ENCODE data around the gene CPT1B. TPM values are rescaled to one million over a fixed set of nuclear protein-coding genes. Genes with fewer than 3 reads are reported as not detected.

Gene CPT1B
- total and polyA plus RNA-seq, 10 of the 15 experiments (the other 5 are each of a cell fraction or from before 2014, with no cell fraction given): 3.5 to 54.0 (median 21.7) TPM

GRCh38 chr22:50523806-50524675, 54.2 kb downstream of the CPT1B start:
- in situ Hi-C loops (cut with MboI): no loop called here
- TF ChIP-seq ZNF384 (IDR thresholded peaks at IDR 0.05; ENCODE audit: borderline replicate concordance, low read depth, low read length): no peak
- peak; percentile 49; the same call in 1 of the 2 replicates for TF ChIP-seq SMAD5 (IDR thresholded peaks at IDR 0.05; ENCODE audit: low read depth)
- peak; percentile 17 for TF ChIP-seq POLR2AphosphoS5 (IDR thresholded peaks at IDR 0.05; ENCODE audit: low read length)
- no peak for TF ChIP-seq ASH2L (IDR thresholded peaks at IDR 0.05; ENCODE audit: borderline replicate concordance, low read depth)
- H3K4me2 ChIP-seq (ENCODE audit: control insufficient read depth, insufficient read depth): peak overlapping the region; percentile 97
- DNase-seq (ENCODE audit: low read depth, low spot score) (no peak), FAIRE-seq (no peak), ATAC-seq (no peak)
- H2AFZ ChIP-seq (ENCODE audit: control insufficient read depth, low read depth, low read length): no peak overlapping the region
- intact Hi-C loops (cut with micrococcal nuclease; ENCODE audit: unreplicated experiment): no loop called here
- H3K4me1 ChIP-seq (ENCODE audit: control insufficient read depth, insufficient read depth, low read length): peaks cover 15% of the 10 kb centered on the region
- H3K36me3 ChIP-seq (ENCODE audit: control insufficient read depth in 2 of 2, insufficient read depth in 2 of 2, low read length in 1 of 2): peaks cover 5 to 32% of the 10 kb centered on the region in 2 experiments; a peak in 3 of 4 replicates
- peak overlapping the region; percentile 94 for H3K27ac ChIP-seq (ENCODE audit: control insufficient read depth, insufficient read depth)
- CTCF ChIA-PET: interaction anchor here (1.1 to 3.5 kb wide), 7 partner anchors 15 to 54 kb away, joined by 3 to 38 read pairs (median 11); partner anchors contain the start of genes LMF2, NCAPH2 and SYCE3
- H3K79me2 ChIP-seq (ENCODE audit: control insufficient read depth, insufficient read depth, low read length): peaks cover 40% of the 10 kb centered on the region
- BruUV-seq (replicated peaks): no TSS peak
- WGBS (ENCODE audit: insufficient coverage, insufficient replicate concordance, low lambda C conversion rate, missing lambda C conversion rate): 78% methylated on average over 25 of the region's 25 CpGs
- no peaks in the 10 kb centered on the region for H3K9me3 ChIP-seq (replicated peaks; ENCODE audit: control insufficient read depth, insufficient read depth, low read length)
- RAD21 ChIA-PET (ENCODE audit: unreplicated experiment): interaction anchor here (2.2 to 6.3 kb wide), 3 partner anchors 15 to 97 kb away, joined by 43 to 106 read pairs (median 64); partner anchors contain the start of genes LMF2 and NCAPH2
- peak overlapping the region; percentile 74 for H3K4me3 ChIP-seq
- H3K9ac ChIP-seq (ENCODE audit: control insufficient read depth, insufficient read depth, low read length): peak overlapping the region; percentile 94
- H4K20me1 ChIP-seq (ENCODE audit: control insufficient read depth, insufficient read depth): no peaks in the 10 kb centered on the region
- POLR2A ChIA-PET: interaction anchor here (0.5 to 6.5 kb wide), 8 partner anchors 9 to 113 kb away, joined by 3 to 232 read pairs (median 9); partner anchors contain the start of genes KLHDC7B, LMF2 and NCAPH2
- SMC1A ChIA-PET (ENCODE audit: uncharacterized antibody, unreplicated experiment): interaction anchor here (0.7 to 5.8 kb wide), 6 partner anchors 16 to 97 kb away, joined by 3 to 58 read pairs (median 12); partner anchors contain the start of genes LMF2, NCAPH2 and SYCE3
- H3K27me3 ChIP-seq (replicated peaks in 1 of 2; ENCODE audit: control insufficient read depth in 2 of 2, insufficient read depth in 2 of 2, low read length in 1 of 2): no peaks in the 10 kb centered on the region

GRCh38 chr22:50523458-50523805, 54.8 kb downstream of the CPT1B start:
- in situ Hi-C loops (cut with MboI): no loop called here
- Histone ChIP-seq H3K4me2 (ENCODE audit: control insufficient read depth, insufficient read depth) (no peak overlapping the region), H2AFZ (ENCODE audit: control insufficient read depth, low read depth, low read length) (no peak overlapping the region), H3K79me2 (ENCODE audit: control insufficient read depth, insufficient read depth, low read length) (peaks cover 34% of the 10 kb centered on the region), H3K4me1 (ENCODE audit: control insufficient read depth, insufficient read depth, low read length) (peaks cover 9% of the 10 kb centered on the region), H3K9me3 (replicated peaks; ENCODE audit: control insufficient read depth, insufficient read depth, low read length) (no peaks in the 10 kb centered on the region), H3K4me3 (no peak overlapping the region), H3K27me3 (replicated peaks in 1 of 2; ENCODE audit: control insufficient read depth in 2 of 2, insufficient read depth in 2 of 2, low read length in 1 of 2) (no peaks in the 10 kb centered on the region), H3K27ac (ENCODE audit: control insufficient read depth, insufficient read depth) (no peak overlapping the region), H3K36me3 (ENCODE audit: control insufficient read depth in 2 of 2, insufficient read depth in 2 of 2, low read length in 1 of 2) (peaks cover 5 to 38% of the 10 kb centered on the region in 2 experiments; a peak in 3 of 4 replicates), H4K20me1 (ENCODE audit: control insufficient read depth, insufficient read depth) (no peaks in the 10 kb centered on the region), H3K9ac (ENCODE audit: control insufficient read depth, insufficient read depth, low read length) (no peak overlapping the region)
- DNase-seq (ENCODE audit: low read depth, low spot score): no peak
- ATAC-seq: no peak
- no TSS peak for BruUV-seq (replicated peaks)
- ChIA-PET SMC1A (ENCODE audit: uncharacterized antibody, unreplicated experiment) (interaction anchor here (1.2 kb wide), 1 partner anchor 15 kb away, joined by 3 read pairs; no protein-coding TSS in a partner anchor), POLR2A (interaction anchor here (4.9 kb wide), 1 partner anchor 14 kb away, joined by 84 read pairs; the partner anchor contains the start of genes LMF2 and NCAPH2), RAD21 (ENCODE audit: unreplicated experiment) (interaction anchor here (4.4 kb wide), 1 partner anchor 15 kb away, joined by 64 read pairs; the partner anchor contains the start of genes LMF2 and NCAPH2), CTCF (interaction anchor here (1.5 kb wide), 1 partner anchor 14 kb away, joined by 4 read pairs; no protein-coding TSS in a partner anchor)
- WGBS (ENCODE audit: insufficient coverage, insufficient replicate concordance, low lambda C conversion rate, missing lambda C conversion rate): 97% methylated on average over 16 of the region's 16 CpGs
- FAIRE-seq: no peak
- intact Hi-C loops (cut with micrococcal nuclease; ENCODE audit: unreplicated experiment): no loop called here
- TF ChIP-seq HSF1 (IDR thresholded peaks at IDR 0.05; ENCODE audit: low read depth, low read length): no peak
- peak; percentile 23 for TF ChIP-seq POLR2AphosphoS5 (IDR thresholded peaks at IDR 0.05; ENCODE audit: low read length)
- no peak for TF ChIP-seq PML (IDR thresholded peaks at IDR 0.05; ENCODE audit: low read length)
- TF ChIP-seq POLR2AphosphoS2 (IDR thresholded peaks at IDR 0.05; ENCODE audit: low read depth, low read length): peak; percentile 25; the same call in 1 of the 2 replicates
- TF ChIP-seq IRF5 (IDR thresholded peaks at IDR 0.05; ENCODE audit: borderline replicate concordance): no peak
